Stimulated activated CD4-positive, alpha-beta T cell treated with anti-CD3 and anti-CD28 coated beads, TNF-alpha, amount 100 ng/mL, for 1 hour (primary cell): ENCODE data around the gene ENPP1.
"Not testable (repeated sequence)": the region's sequence is repeated elsewhere in the genome, so short reads cannot be mapped to it uniquely, and the experiment has no call there.

ENCODE experiments used
- DNase-seq, 3 donors: peaks; one replicate each; pipeline ENCODE4 v3.0.0-alpha.2; 2020; ENCODE audit warnings: low read depth in 3 of 3, low spot score in 1 of 3

The ENPP1 gene

GRCh38 chr6:131828080-131828479, 20.3 kb downstream of the ENPP1 start:
- DNase-seq, result no peak

- no peak for DNase-seq
These were observed 21.1 kb downstream of the ENPP1 start for GRCh38 chr6:131828951-131829350.

- no peak for DNase-seq
These were observed 23.6 kb downstream of the ENPP1 start for GRCh38 chr6:131831392-131831791.

GRCh38 chr6:131831886-131832285, 24.1 kb downstream of the ENPP1 start:
- no peak for DNase-seq

- DNase-seq, result no peak
These were observed 24.5 kb downstream of the ENPP1 start for GRCh38 chr6:131832363-131832762.

GRCh38 chr6:131838051-131838450, 30.2 kb downstream of the ENPP1 start:
- DNase-seq, result no peak

GRCh38 chr6:131839388-131839787, 31.6 kb downstream of the ENPP1 start:
- no peak for DNase-seq

GRCh38 chr6:131840441-131840840, 32.6 kb downstream of the ENPP1 start:
- no peak for DNase-seq

- no peak for DNase-seq
These were observed 33.2 kb downstream of the ENPP1 start for GRCh38 chr6:131840936-131841583.

GRCh38 chr6:131843768-131844167, 35.9 kb downstream of the ENPP1 start:
- DNase-seq, result no peak

GRCh38 chr6:131844243-131844841, 36.5 kb downstream of the ENPP1 start:
- DNase-seq, result no peak

GRCh38 chr6:131846023-131846663, 38.3 kb downstream of the ENPP1 start:
- no peak for DNase-seq

- no peak for DNase-seq
These were observed 39.1 kb downstream of the ENPP1 start for GRCh38 chr6:131846905-131847304.

- no peak for DNase-seq
These were observed 42.0 kb downstream of the ENPP1 start for GRCh38 chr6:131849799-131850198.

GRCh38 chr6:131851049-131851769, 43.4 kb downstream of the ENPP1 start:
- no peak for DNase-seq

GRCh38 chr6:131852200-131852599, 44.4 kb downstream of the ENPP1 start:
- no peak for DNase-seq

- DNase-seq, result no peak
These were observed 47.0 kb downstream of the ENPP1 start for GRCh38 chr6:131854803-131855202.

- no peak for DNase-seq
These were observed 51.1 kb downstream of the ENPP1 start for GRCh38 chr6:131858765-131859415.

GRCh38 chr6:131859658-131860057, 51.8 kb downstream of the ENPP1 start:
- DNase-seq, result not testable (repeated sequence)

- DNase-seq, result no peak
These were observed 53.6 kb downstream of the ENPP1 start for GRCh38 chr6:131861381-131861780.

GRCh38 chr6:131862476-131862875, 54.7 kb downstream of the ENPP1 start:
- DNase-seq, result no peak
